CD4-positive, alpha-beta T cell (primary cell): ENCODE results near the gene PUS1. TPM values are rescaled to one million over a fixed set of nuclear protein-coding genes. Genes with fewer than 3 reads are reported as not detected.

Experiments used
- ATAC-seq: fragments of 200-7000 bp; cut with Tn5 transposase; one replicate; pipeline ENCODE4 v1.10.0; 2022; ENCODE audit warnings: mild to moderate bottlenecking; ENCODE audit not compliant: poor library complexity
- CTCF ChIA-PET: fragments of 350-600 bp; sonication (Branson Sonifier 250); formaldehyde crosslinking; loops from one replicate; lab custom pipeline; 2021; ENCODE audit warnings: antibody characterized with exemption, inconsistent platforms; lab: Charles Lee
- POLR2A ChIA-PET: fragments of 350-600 bp; sonication (Branson Sonifier 250); formaldehyde crosslinking; loops from one replicate; lab custom pipeline; 2021; ENCODE audit warnings: antibody characterized with exemption, inconsistent platforms; lab: Charles Lee
- DNase-seq, 14 experiments: peaks; one replicate each; pipeline ENCODE4 v3.0.0-alpha.2; 2013 to 2020; ENCODE audit warnings: mixed read lengths in 2 of 14
- H3K27ac ChIP-seq, 2 donors: one replicate each; pipeline versions ENCODE4 v1.5.1 to v1.7.0; 2013; ENCODE audit warnings: low read length in 2 of 2, low read depth in 1 of 2, mild to moderate bottlenecking in 1 of 2
- H3K27me3 ChIP-seq, 2 experiments: 1 replicate in 1 of 2; 2 replicates in 1 of 2; pipeline versions ENCODE4 v1.6.1 to v1.7.0; 2013; ENCODE audit warnings: low read length in 2 of 2, control low read depth in 1 of 2, mild to moderate bottlenecking in 1 of 2, moderate library complexity in 1 of 2; ENCODE audit not compliant: insufficient read depth in 2 of 2, control insufficient read depth in 1 of 2
- H3K36me3 ChIP-seq: one replicate; pipeline ENCODE4 v1.6.1; 2013; ENCODE audit warnings: low read length, control low read depth; ENCODE audit not compliant: insufficient read depth
- H3K4me1 ChIP-seq: one replicate; pipeline ENCODE4 v1.6.1; 2013; ENCODE audit warnings: low read length, control low read depth; ENCODE audit not compliant: insufficient read depth
- H3K4me3 ChIP-seq: one replicate; pipeline ENCODE4 v1.5.1; 2013; ENCODE audit warnings: mild to moderate bottlenecking, low read length, moderate library complexity
- H3K9me3 ChIP-seq, 2 experiments: 1 replicate in 1 of 2; 2 replicates in 1 of 2; pipeline versions ENCODE4 v1.6.1 to v1.7.0; 2013; ENCODE audit warnings: low read length in 2 of 2, mild to moderate bottlenecking in 2 of 2, control low read depth in 1 of 2, moderate library complexity in 1 of 2; ENCODE audit not compliant: control insufficient read depth in 1 of 2, insufficient read depth in 1 of 2
- H3K27ac Mint-ChIP-seq: one replicate; pipeline ENCODE4 v1.8.0; 2020; ENCODE audit warnings: mixed read lengths
- H3K27me3 Mint-ChIP-seq: one replicate; pipeline ENCODE4 v1.8.0; 2021; ENCODE audit warnings: mixed read lengths
- H3K36me3 Mint-ChIP-seq: one replicate; pipeline ENCODE4 v1.8.0; 2021; ENCODE audit warnings: low read depth, mixed read lengths
- H3K4me1 Mint-ChIP-seq: one replicate; pipeline ENCODE4 v1.8.0; 2021; ENCODE audit warnings: low read depth, mixed read lengths
- H3K4me3 Mint-ChIP-seq: one replicate; pipeline ENCODE4 v1.8.0; 2020; ENCODE audit warnings: mild to moderate bottlenecking, mixed read lengths
- H3K9me3 Mint-ChIP-seq: one replicate; pipeline ENCODE4 v1.8.0; 2020; ENCODE audit warnings: mixed read lengths
- CTCF ChIP-seq: fragments of 200-600 bp; IDR thresholded peaks from one replicate; pipeline ENCODE4 v1.8.0; 2022; ENCODE audit warnings: antibody characterized with exemption, mild to moderate bottlenecking
- intact Hi-C, 2 experiments: fragments of 100-400 bp; cut with DNase I in 1 of 2; cut with micrococcal nuclease in 1 of 2; formaldehyde crosslinking; loops; one replicate each; pipeline versions ENCODE4 v1.15.1 to v1.9.0; 2023 to 2025; cut with DNase I, micrococcal nuclease
- total RNA-seq, 174 experiments: library from RNA in 2 of 174; stranded (reverse) in 2 of 174; gene quantifications; one replicate each; pipeline ENCODE4 v1.2.3 and lab custom pipeline; 2021 to 2026

PUS1 gene
- total RNA-seq, 2 experiments from 2014 or later = 17.7 to 18.2 TPM

- Histone ChIP-seq H3K27me3 (no peaks in the 10 kb centered on the region), H3K36me3 (peaks cover 7% of the 10 kb centered on the region), H3K9me3 (no peaks in the 10 kb centered on the region), H3K4me1 (peaks cover 2% of the 10 kb centered on the region), H3K4me3 (no peak overlapping the region), H3K27ac (no peak overlapping the region)
- intact Hi-C loops = no loop called here
- Mint-ChIP-seq H3K4me1 (peaks cover 8% of the 10 kb centered on the region), H3K9me3 (no peaks in the 10 kb centered on the region), H3K36me3 (peaks cover 8% of the 10 kb centered on the region), H3K27ac (no peak overlapping the region), H3K27me3 (no peaks in the 10 kb centered on the region), H3K4me3 (no peak overlapping the region)
- ChIA-PET POLR2A (no interaction called here), CTCF (no interaction called here)
- ATAC-seq = no peak
- no peak for DNase-seq
- no peak for TF ChIP-seq CTCF
Measured at GRCh38 chr12:131922772-131923171, 6.3 kb upstream of the PUS1 start.

GRCh38 chr12:131923260-131923659 is 5.8 kb upstream of the PUS1 start:
- peaks cover 7% of the 10 kb centered on the region for H3K36me3 ChIP-seq
- H3K9me3 ChIP-seq = no peaks in the 10 kb centered on the region
- TF ChIP-seq CTCF = no peak
- Mint-ChIP-seq H3K4me3 (no peak overlapping the region), H3K4me1 (peaks cover 13% of the 10 kb centered on the region), H3K27ac (no peak overlapping the region), H3K27me3 (no peaks in the 10 kb centered on the region), H3K36me3 (peaks cover 8% of the 10 kb centered on the region), H3K9me3 (no peaks in the 10 kb centered on the region)
- ChIA-PET POLR2A (no interaction called here), CTCF (no interaction called here)
- DNase-seq (no peak), ATAC-seq (no peak)
- H3K4me3 ChIP-seq = no peak overlapping the region
- intact Hi-C loops = no loop called here
- H3K27ac ChIP-seq = no peak overlapping the region
- H3K4me1 ChIP-seq = peaks cover 7% of the 10 kb centered on the region
- no peaks in the 10 kb centered on the region for H3K27me3 ChIP-seq

- peaks cover 16% of the 10 kb centered on the region for H3K36me3 Mint-ChIP-seq
- H3K4me1 Mint-ChIP-seq = peaks cover 31% of the 10 kb centered on the region
- H3K4me3 Mint-ChIP-seq = peak overlapping the region; percentile 97
- H3K27me3 ChIP-seq = no peaks in the 10 kb centered on the region
- intact Hi-C loops = loop anchor here in 1 of 2 experiments (2.0 kb wide), 1 partner anchor 33 kb away; the partner anchor contains the start of gene ULK1
- ATAC-seq (no peak), DNase-seq (no peak)
- H3K4me3 ChIP-seq = no peak overlapping the region
- H3K9me3 Mint-ChIP-seq = no peaks in the 10 kb centered on the region
- peak overlapping the region; percentile 73 for H3K27ac Mint-ChIP-seq
- peaks cover 8% of the 10 kb centered on the region for H3K36me3 ChIP-seq
- POLR2A ChIA-PET = interaction anchor here (0.6 to 1.4 kb wide), 3 partner anchors 22 to 1056 kb away, joined by 3 to 10 read pairs (median 3); partner anchors contain the start of gene EP400
- H3K9me3 ChIP-seq = no peaks in the 10 kb centered on the region
- no peak overlapping the region for H3K27ac ChIP-seq
- H3K4me1 ChIP-seq = peaks cover 28% of the 10 kb centered on the region
- CTCF ChIA-PET = interaction anchor here (0.6 to 4.4 kb wide), 2 partner anchors 22 to 823 kb away, joined by 3 to 19 read pairs; partner anchors contain the start of gene EP400
- no peak for TF ChIP-seq CTCF
- H3K27me3 Mint-ChIP-seq = no peaks in the 10 kb centered on the region
Measured at GRCh38 chr12:131927110-131928079, 1.7 kb upstream of the PUS1 start.
